ENCODE data around the gene CT47C1.

- TF ChIP-seq POLR2A (IDR thresholded peaks at IDR 0.05; ENCODE audit: low read depth) (no peak), EP300 (IDR thresholded peaks at IDR 0.05) (no peak), POLR2AphosphoS5 (IDR thresholded peaks at IDR 0.05) (no peak)
- TF ChIP-seq, protein P1, sequence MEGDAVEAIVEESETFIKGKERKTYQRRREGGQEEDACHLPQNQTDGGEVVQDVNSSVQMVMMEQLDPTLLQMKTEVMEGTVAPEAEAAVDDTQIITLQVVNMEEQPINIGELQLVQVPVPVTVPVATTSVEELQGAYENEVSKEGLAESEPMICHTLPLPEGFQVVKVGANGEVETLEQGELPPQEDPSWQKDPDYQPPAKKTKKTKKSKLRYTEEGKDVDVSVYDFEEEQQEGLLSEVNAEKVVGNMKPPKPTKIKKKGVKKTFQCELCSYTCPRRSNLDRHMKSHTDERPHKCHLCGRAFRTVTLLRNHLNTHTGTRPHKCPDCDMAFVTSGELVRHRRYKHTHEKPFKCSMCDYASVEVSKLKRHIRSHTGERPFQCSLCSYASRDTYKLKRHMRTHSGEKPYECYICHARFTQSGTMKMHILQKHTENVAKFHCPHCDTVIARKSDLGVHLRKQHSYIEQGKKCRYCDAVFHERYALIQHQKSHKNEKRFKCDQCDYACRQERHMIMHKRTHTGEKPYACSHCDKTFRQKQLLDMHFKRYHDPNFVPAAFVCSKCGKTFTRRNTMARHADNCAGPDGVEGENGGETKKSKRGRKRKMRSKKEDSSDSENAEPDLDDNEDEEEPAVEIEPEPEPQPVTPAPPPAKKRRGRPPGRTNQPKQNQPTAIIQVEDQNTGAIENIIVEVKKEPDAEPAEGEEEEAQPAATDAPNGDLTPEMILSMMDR (IDR thresholded peaks at IDR 0.05), result no peak
These were observed 9.5 kb downstream of the CT47C1 start for GRCh38 chrX:119082278-119082677.
